ENCODE results near the gene MRPL58. TPM values are rescaled to one million over a fixed set of nuclear protein-coding genes. Genes with fewer than 3 reads are reported as not detected.

Gene MRPL58
- total and polyA plus RNA-seq, 2 experiments from 2014 or later, result 38.0 to 66.7 TPM

DNA sequence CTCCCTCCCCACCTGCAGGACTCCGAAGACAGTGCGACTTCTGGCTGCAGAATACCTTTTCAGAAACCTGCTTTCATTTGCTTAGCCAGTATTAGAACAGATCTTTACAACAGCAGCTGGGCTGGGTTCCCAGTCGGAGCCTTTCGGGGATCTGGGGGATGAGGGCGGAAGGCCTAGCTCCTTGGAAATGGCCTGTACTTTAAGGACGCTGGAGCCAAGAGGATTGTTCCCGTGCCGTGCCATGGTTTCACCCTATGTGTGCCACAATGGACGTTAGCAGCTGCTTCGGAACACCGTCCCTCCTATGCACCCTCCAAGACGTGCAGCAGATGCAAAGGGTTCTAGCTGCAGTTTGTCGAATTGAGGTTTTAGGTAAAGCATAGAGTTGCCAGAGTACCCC, 50.7 kb downstream of the MRPL58 start (continued):
- TF ChIP-seq, protein P1, sequence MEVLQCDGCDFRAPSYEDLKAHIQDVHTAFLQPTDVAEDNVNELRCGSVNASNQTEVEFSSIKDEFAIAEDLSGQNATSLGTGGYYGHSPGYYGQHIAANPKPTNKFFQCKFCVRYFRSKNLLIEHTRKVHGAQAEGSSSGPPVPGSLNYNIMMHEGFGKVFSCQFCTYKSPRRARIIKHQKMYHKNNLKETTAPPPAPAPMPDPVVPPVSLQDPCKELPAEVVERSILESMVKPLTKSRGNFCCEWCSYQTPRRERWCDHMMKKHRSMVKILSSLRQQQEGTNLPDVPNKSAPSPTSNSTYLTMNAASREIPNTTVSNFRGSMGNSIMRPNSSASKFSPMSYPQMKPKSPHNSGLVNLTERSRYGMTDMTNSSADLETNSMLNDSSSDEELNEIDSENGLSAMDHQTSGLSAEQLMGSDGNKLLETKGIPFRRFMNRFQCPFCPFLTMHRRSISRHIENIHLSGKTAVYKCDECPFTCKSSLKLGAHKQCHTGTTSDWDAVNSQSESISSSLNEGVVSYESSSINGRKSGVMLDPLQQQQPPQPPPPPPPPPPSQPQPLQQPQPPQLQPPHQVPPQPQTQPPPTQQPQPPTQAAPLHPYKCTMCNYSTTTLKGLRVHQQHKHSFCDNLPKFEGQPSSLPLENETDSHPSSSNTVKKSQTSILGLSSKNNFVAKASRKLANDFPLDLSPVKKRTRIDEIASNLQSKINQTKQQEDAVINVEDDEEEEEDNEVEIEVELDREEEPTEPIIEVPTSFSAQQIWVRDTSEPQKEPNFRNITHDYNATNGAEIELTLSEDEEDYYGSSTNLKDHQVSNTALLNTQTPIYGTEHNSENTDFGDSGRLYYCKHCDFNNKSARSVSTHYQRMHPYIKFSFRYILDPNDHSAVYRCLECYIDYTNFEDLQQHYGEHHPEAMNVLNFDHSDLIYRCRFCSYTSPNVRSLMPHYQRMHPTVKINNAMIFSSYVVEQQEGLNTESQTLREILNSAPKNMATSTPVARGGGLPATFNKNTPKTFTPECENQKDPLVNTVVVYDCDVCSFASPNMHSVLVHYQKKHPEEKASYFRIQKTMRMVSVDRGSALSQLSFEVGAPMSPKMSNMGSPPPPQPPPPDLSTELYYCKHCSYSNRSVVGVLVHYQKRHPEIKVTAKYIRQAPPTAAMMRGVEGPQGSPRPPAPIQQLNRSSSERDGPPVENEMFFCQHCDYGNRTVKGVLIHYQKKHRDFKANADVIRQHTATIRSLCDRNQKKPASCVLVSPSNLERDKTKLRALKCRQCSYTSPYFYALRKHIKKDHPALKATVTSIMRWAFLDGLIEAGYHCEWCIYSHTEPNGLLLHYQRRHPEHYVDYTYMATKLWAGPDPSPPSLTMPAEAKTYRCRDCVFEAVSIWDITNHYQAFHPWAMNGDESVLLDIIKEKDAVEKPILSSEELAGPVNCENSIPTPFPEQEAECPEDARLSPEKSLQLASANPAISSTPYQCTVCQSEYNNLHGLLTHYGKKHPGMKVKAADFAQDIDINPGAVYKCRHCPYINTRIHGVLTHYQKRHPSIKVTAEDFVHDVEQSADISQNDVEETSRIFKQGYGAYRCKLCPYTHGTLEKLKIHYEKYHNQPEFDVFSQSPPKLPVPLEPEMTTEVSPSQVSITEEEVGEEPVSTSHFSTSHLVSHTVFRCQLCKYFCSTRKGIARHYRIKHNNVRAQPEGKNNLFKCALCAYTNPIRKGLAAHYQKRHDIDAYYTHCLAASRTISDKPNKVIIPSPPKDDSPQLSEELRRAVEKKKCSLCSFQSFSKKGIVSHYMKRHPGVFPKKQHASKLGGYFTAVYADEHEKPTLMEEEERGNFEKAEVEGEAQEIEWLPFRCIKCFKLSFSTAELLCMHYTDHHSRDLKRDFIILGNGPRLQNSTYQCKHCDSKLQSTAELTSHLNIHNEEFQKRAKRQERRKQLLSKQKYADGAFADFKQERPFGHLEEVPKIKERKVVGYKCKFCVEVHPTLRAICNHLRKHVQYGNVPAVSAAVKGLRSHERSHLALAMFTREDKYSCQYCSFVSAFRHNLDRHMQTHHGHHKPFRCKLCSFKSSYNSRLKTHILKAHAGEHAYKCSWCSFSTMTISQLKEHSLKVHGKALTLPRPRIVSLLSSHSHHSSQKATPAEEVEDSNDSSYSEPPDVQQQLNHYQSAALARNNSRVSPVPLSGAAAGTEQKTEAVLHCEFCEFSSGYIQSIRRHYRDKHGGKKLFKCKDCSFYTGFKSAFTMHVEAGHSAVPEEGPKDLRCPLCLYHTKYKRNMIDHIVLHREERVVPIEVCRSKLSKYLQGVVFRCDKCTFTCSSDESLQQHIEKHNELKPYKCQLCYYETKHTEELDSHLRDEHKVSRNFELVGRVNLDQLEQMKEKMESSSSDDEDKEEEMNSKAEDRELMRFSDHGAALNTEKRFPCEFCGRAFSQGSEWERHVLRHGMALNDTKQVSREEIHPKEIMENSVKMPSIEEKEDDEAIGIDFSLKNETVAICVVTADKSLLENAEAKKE (CRISPR knock-in tag; IDR thresholded peaks at IDR 0.05), result no peak
- no peak for TF ChIP-seq NANOG (IDR thresholded peaks at IDR 0.05; ENCODE audit: borderline replicate concordance)
- no peak for TF ChIP-seq CREB1 (CRISPR knock-in tag; IDR thresholded peaks at IDR 0.05; ENCODE audit: low read depth)
- no peak for TF ChIP-seq STAT1 (IDR thresholded peaks at IDR 0.05; ENCODE audit: unreplicated experiment)

- no peaks in the 10 kb centered on the region for H3K4me1 ChIP-seq (ENCODE audit: insufficient read depth)
- H3K36me3 ChIP-seq (ENCODE audit: insufficient read depth), result peaks cover 40% of the 10 kb centered on the region
- peak; percentile 17; the same call in 1 of the 3 replicates for ATAC-seq
- peaks cover 56% of the 10 kb centered on the region for H3K36me3 Mint-ChIP-seq (ENCODE audit: low read depth)
- peaks cover 10% of the 10 kb centered on the region; the same call in 1 of the 2 replicates for H4K20me1 ChIP-seq (replicated peaks; ENCODE audit: insufficient read depth)
- H3K79me2 ChIP-seq (replicated peaks; ENCODE audit: insufficient read depth), result no peaks in the 10 kb centered on the region
- no peak for DNase-seq (ENCODE audit: low spot score)
- no peak overlapping the region for H2AFZ ChIP-seq
- no peak overlapping the region for H3K27ac ChIP-seq (ENCODE audit: low read depth)
- no peak overlapping the region for H3K4me3 ChIP-seq
- no peak overlapping the region for H3K4me2 ChIP-seq
- H3K27me3 Mint-ChIP-seq (ENCODE audit: insufficient read depth, low read depth, poor library complexity), result peaks cover 10% of the 10 kb centered on the region
- no peaks in the 10 kb centered on the region for H3K27me3 ChIP-seq (ENCODE audit: insufficient read depth)
- H3F3A ChIP-seq (replicated peaks; ENCODE audit: low read depth), result 0 out of 2 replicates have a peak, but pooled peaks cover 6% of the 10 kb centered on the region
- H3K4me3 Mint-ChIP-seq, result no peak overlapping the region
- no peaks in the 10 kb centered on the region for H3K4me1 Mint-ChIP-seq
- H3K27ac Mint-ChIP-seq, result no peak overlapping the region
- H3K9me3 Mint-ChIP-seq, result no peaks in the 10 kb centered on the region
- H3K9me2 ChIP-seq (ENCODE audit: insufficient read depth), result no peaks in the 10 kb centered on the region
- no peak for TF ChIP-seq POLR2AphosphoS5 (IDR thresholded peaks at IDR 0.05; ENCODE audit: low read depth)
- no peak for TF ChIP-seq EZH2 (IDR thresholded peaks at IDR 0.05; ENCODE audit: low read depth, unreplicated experiment)
- TF ChIP-seq NANOG (IDR thresholded peaks at IDR 0.05; ENCODE audit: borderline replicate concordance), result no peak
- TF ChIP-seq, protein P2, sequence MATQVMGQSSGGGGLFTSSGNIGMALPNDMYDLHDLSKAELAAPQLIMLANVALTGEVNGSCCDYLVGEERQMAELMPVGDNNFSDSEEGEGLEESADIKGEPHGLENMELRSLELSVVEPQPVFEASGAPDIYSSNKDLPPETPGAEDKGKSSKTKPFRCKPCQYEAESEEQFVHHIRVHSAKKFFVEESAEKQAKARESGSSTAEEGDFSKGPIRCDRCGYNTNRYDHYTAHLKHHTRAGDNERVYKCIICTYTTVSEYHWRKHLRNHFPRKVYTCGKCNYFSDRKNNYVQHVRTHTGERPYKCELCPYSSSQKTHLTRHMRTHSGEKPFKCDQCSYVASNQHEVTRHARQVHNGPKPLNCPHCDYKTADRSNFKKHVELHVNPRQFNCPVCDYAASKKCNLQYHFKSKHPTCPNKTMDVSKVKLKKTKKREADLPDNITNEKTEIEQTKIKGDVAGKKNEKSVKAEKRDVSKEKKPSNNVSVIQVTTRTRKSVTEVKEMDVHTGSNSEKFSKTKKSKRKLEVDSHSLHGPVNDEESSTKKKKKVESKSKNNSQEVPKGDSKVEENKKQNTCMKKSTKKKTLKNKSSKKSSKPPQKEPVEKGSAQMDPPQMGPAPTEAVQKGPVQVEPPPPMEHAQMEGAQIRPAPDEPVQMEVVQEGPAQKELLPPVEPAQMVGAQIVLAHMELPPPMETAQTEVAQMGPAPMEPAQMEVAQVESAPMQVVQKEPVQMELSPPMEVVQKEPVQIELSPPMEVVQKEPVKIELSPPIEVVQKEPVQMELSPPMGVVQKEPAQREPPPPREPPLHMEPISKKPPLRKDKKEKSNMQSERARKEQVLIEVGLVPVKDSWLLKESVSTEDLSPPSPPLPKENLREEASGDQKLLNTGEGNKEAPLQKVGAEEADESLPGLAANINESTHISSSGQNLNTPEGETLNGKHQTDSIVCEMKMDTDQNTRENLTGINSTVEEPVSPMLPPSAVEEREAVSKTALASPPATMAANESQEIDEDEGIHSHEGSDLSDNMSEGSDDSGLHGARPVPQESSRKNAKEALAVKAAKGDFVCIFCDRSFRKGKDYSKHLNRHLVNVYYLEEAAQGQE (IDR thresholded peaks at IDR 0.05; ENCODE audit: unreplicated experiment), result no peak
Measured at GRCh38 chr17:75063626-75064025, 51.2 kb downstream of the MRPL58 start.
